ENCODE results near the gene ATCAY.

- no peak for TF ChIP-seq CTCF (conservative IDR thresholded peaks at IDR 0.05; ENCODE audit: low read depth, low read length)
- TF ChIP-seq EZH2 (IDR thresholded peaks at IDR 0.05; ENCODE audit: low read length, unreplicated experiment) = no peak
These were observed 971 bp downstream of the ATCAY start for GRCh38 chr19:3881272-3882040.
